Neutrophil (primary cell): ENCODE data around the gene RMND1.

Experiments used
- H3K27ac ChIP-seq: fragments of 200-600 bp; sonication (generic); 2 replicates; pipeline ENCODE4 v1.5.1; 2016; ENCODE audit warnings: mild to moderate bottlenecking, moderate library complexity
- H3K27me3 ChIP-seq: fragments of 200-600 bp; sonication (generic); 2 replicates; pipeline ENCODE4 v1.6.0; 2016; ENCODE audit warnings: mild to moderate bottlenecking
- H3K36me3 ChIP-seq: fragments of 200-600 bp; sonication (generic); 2 replicates; pipeline ENCODE4 v1.5.1; 2017
- H3K4me1 ChIP-seq, 2 experiments: fragments of 200-600 bp in 1 of 2; sonication (generic) in 1 of 2; 1 replicate in 1 of 2; 2 replicates in 1 of 2; pipeline versions ENCODE4 v1.5.1 to v1.6.1; 2013 to 2016; ENCODE audit warnings: low read depth in 1 of 2, low read length in 1 of 2, mild to moderate bottlenecking in 1 of 2, moderate library complexity in 1 of 2; ENCODE audit not compliant: control insufficient read depth in 1 of 2, insufficient read depth in 1 of 2
- H3K4me3 ChIP-seq, 2 experiments: fragments of 200-600 bp in 1 of 2; sonication (generic) in 1 of 2; 1 replicate in 1 of 2; 2 replicates in 1 of 2; pipeline ENCODE4 v1.5.1; 2013 to 2016; ENCODE audit warnings: low read depth in 1 of 2, low read length in 1 of 2, mild to moderate bottlenecking in 1 of 2, moderate library complexity in 1 of 2
- H3K9me3 ChIP-seq: fragments of 200-600 bp; sonication (generic); 2 replicates; pipeline ENCODE4 v1.5.1; 2016
- CTCF ChIP-seq: fragments of 200-600 bp; sonication (generic); IDR thresholded peaks from 2 replicates; pipeline ENCODE4 v1.5.1; 2016; ENCODE audit warnings: antibody characterized with exemption

The RMND1 gene

GRCh38 chr6:151443454-151443853 is 8.5 kb downstream of the RMND1 start:
- H3K4me3 ChIP-seq: no peak overlapping the region
- no peaks in the 10 kb centered on the region for H3K9me3 ChIP-seq
- TF ChIP-seq CTCF: no peak
- no peaks in the 10 kb centered on the region for H3K4me1 ChIP-seq
- H3K36me3 ChIP-seq: peaks cover 5% of the 10 kb centered on the region
- no peaks in the 10 kb centered on the region for H3K27me3 ChIP-seq
- H3K27ac ChIP-seq: no peak overlapping the region

DNA sequence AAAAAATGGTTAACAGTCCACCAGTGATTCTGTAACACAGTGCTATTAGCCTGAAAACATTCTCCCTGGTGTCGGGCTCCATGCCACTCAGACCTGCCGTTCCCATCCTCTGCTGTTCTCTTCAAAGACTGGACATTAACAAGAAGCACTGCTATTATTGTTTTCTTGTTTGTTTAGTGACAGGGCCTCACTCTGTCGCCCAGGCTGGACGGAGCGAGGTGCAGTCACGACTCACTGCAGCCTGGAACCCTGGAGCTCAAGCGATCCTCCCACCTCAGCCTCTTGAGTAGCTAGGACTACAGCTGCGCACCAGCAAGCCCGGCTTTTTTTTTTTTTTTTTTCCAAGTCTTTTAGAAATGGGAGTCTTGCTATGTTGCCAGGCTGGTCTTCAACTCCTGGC is 9.6 kb downstream of the RMND1 start:
- TF ChIP-seq CTCF: no peak
- no peak overlapping the region for H3K4me3 ChIP-seq

GRCh38 chr6:151441390-151442166 is 10.3 kb downstream of the RMND1 start:
- no peak overlapping the region for H3K27ac ChIP-seq
- peaks cover 9% of the 10 kb centered on the region for H3K36me3 ChIP-seq
- no peak for TF ChIP-seq CTCF
- H3K27me3 ChIP-seq: no peaks in the 10 kb centered on the region
- no peak overlapping the region for H3K4me3 ChIP-seq
- no peaks in the 10 kb centered on the region for H3K9me3 ChIP-seq
- H3K4me1 ChIP-seq: no peaks in the 10 kb centered on the region

More for the DNA sequence above, 9.6 kb downstream of the RMND1 start:
- Histone ChIP-seq H3K9me3 (no peaks in the 10 kb centered on the region), H3K27me3 (no peaks in the 10 kb centered on the region), H3K36me3 (peaks cover 9% of the 10 kb centered on the region), H3K27ac (no peak overlapping the region), H3K4me1 (no peaks in the 10 kb centered on the region)

- peaks cover 9% of the 10 kb centered on the region for H3K36me3 ChIP-seq
- no peaks in the 10 kb centered on the region for H3K27me3 ChIP-seq
- no peak overlapping the region for H3K4me3 ChIP-seq
- H3K27ac ChIP-seq: no peak overlapping the region
- H3K9me3 ChIP-seq: no peaks in the 10 kb centered on the region
- no peaks in the 10 kb centered on the region for H3K4me1 ChIP-seq
- no peak for TF ChIP-seq CTCF
Observed at GRCh38 chr6:151440930-151441329, 11.0 kb downstream of the RMND1 start.

DNA sequence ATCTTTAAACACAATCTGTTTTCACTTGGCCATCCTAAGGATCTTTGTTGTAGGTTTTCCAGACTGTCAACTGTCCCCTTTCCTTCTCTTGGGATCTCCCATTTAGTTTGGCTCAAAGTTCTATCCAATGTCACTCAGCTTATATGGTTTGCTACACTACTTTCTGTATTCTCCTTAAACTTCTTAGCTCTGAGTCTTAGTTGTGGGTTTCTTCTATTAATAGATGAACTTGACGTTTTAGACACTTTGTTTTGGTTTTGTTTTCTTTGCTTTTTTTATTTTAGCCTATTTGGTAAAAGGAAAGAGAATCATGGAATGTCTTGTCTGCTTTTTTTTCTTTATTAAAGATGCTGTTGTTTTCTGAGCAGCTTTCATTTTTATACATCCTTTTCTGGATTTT is 11.4 kb downstream of the RMND1 start:
- TF ChIP-seq CTCF: no peak
- Histone ChIP-seq H3K27me3 (no peaks in the 10 kb centered on the region), H3K4me3 (no peak overlapping the region), H3K9me3 (no peaks in the 10 kb centered on the region), H3K4me1 (no peaks in the 10 kb centered on the region), H3K36me3 (peaks cover 9% of the 10 kb centered on the region), H3K27ac (no peak overlapping the region)
